ENCODE results near the gene IRF4. TPM values are rescaled to one million over a fixed set of nuclear protein-coding genes. Genes with fewer than 3 reads are reported as not detected.
"Not testable (repeated sequence)": the region's sequence is repeated elsewhere in the genome, so short reads cannot be mapped to it uniquely, and the experiment has no call there.

IRF4 gene
- total RNA-seq, 1 donor from 2014 or later, result not detected

DNA sequence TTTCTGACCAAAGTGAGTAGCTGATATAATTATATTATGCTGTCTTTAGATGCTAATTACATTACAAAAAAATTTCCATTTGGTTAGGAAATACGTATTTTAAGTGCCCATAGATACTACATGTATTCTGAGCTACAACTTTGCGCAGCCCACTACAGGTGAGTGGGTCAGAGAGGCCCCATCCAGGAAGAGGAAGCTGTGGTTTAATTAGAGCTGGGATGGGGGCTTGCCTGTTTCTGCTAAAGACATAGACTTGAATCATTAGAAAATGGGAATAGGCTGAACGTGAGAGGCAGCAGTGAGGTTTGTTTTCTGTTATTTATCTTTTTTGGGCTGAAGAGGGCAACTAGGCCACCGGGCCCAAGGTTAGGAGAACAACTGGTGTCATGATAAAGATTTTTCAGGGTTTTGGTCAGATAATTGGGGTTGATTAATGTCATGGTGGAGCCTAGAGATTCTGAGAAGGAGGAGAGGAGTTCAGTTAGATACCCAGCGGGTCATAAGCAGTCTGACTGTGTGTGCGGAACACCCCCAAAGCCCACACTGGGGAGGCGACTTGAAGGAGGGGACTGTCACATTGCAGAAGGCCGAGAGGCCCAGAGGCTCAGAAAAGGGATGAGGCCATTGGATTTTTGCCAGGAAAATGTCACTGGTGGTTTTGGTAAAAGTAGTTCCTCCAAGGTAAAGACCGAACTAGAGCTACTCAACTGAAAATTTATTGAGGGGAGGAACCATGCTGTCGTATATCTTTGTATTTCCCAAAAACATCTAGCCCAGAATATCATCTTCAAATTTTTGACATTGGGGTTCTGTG is 14.5 kb upstream of the IRF4 start:
- Mint-ChIP-seq H3K9me3 (ENCODE audit: unreplicated experiment) (peaks cover 3% of the 10 kb centered on the region), H3K27me3 (ENCODE audit: unreplicated experiment) (peaks cover 12% of the 10 kb centered on the region), H3K36me3 (ENCODE audit: unreplicated experiment) (no peaks in the 10 kb centered on the region), H3K4me3 (ENCODE audit: unreplicated experiment) (no peak overlapping the region), H3K4me1 (ENCODE audit: unreplicated experiment) (no peaks in the 10 kb centered on the region), H3K27ac (ENCODE audit: unreplicated experiment) (no peak overlapping the region)
- peak; percentile 84 for DNase-seq (ENCODE audit: extremely low spot score, unreplicated experiment)
- TF ChIP-seq, protein P1, sequence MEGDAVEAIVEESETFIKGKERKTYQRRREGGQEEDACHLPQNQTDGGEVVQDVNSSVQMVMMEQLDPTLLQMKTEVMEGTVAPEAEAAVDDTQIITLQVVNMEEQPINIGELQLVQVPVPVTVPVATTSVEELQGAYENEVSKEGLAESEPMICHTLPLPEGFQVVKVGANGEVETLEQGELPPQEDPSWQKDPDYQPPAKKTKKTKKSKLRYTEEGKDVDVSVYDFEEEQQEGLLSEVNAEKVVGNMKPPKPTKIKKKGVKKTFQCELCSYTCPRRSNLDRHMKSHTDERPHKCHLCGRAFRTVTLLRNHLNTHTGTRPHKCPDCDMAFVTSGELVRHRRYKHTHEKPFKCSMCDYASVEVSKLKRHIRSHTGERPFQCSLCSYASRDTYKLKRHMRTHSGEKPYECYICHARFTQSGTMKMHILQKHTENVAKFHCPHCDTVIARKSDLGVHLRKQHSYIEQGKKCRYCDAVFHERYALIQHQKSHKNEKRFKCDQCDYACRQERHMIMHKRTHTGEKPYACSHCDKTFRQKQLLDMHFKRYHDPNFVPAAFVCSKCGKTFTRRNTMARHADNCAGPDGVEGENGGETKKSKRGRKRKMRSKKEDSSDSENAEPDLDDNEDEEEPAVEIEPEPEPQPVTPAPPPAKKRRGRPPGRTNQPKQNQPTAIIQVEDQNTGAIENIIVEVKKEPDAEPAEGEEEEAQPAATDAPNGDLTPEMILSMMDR (IDR thresholded peaks at IDR 0.05), result no peak

- not testable (repeated sequence) for H3K27ac Mint-ChIP-seq (ENCODE audit: unreplicated experiment); H3K36me3 Mint-ChIP-seq (ENCODE audit: unreplicated experiment); DNase-seq (ENCODE audit: extremely low spot score, unreplicated experiment); H3K4me3 Mint-ChIP-seq (ENCODE audit: unreplicated experiment); H3K4me1 Mint-ChIP-seq (ENCODE audit: unreplicated experiment); H3K9me3 Mint-ChIP-seq (ENCODE audit: unreplicated experiment)
- peaks cover 12% of the 10 kb centered on the region for H3K27me3 Mint-ChIP-seq (ENCODE audit: unreplicated experiment)
Measured at GRCh38 chr6:377641-378020, 13.9 kb upstream of the IRF4 start.

DNA sequence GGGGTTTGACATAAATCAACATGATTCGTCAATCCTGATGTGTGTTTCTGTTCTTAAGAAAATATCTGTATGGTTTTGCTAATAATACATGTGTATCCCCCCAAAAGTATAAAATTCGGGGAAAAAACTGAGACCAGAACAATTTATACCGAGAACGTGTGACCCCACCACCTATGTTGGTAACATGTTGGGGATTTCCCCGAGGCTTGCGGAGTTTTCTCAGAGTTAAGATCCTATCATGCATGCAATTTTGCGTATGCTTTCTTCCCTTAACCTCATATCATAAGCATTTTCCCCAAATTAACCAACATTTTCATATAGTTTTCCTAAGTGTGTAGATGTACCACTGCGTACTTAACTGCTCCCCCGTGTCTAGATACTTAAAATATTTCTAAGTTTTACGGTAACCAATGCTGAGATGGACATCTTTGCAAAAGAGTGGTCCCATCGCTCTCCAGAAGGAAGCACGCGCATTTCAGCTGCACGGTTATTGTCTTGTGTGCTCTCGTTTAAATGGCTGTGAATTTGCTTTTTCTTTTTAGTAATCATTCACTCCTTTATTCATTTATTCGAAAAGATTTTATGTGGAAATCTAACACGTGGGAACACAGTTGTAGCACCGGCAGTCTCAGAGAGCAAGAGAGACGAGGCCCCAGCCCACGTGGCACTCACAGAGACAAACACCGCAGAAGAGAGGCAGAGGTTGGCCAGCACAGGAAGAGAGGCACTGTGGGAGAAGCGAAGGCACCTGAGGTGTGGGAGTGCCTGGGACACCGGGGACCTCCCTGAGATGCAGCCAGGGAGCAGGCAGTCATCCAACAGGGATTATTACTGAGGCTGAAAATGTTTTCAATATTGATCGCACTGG is 13.2 kb upstream of the IRF4 start:
- TF ChIP-seq, protein P1 (IDR thresholded peaks at IDR 0.05), result no peak
- H3K27me3 Mint-ChIP-seq (ENCODE audit: unreplicated experiment), result peaks cover 9% of the 10 kb centered on the region
- no peak overlapping the region for H3K27ac Mint-ChIP-seq (ENCODE audit: unreplicated experiment)
- no peaks in the 10 kb centered on the region for H3K4me1 Mint-ChIP-seq (ENCODE audit: unreplicated experiment)
- H3K4me3 Mint-ChIP-seq (ENCODE audit: unreplicated experiment), result no peak overlapping the region
- H3K36me3 Mint-ChIP-seq (ENCODE audit: unreplicated experiment), result no peaks in the 10 kb centered on the region
- peak; percentile 85 for DNase-seq (ENCODE audit: extremely low spot score, unreplicated experiment)
- peaks cover 3% of the 10 kb centered on the region for H3K9me3 Mint-ChIP-seq (ENCODE audit: unreplicated experiment)

DNA sequence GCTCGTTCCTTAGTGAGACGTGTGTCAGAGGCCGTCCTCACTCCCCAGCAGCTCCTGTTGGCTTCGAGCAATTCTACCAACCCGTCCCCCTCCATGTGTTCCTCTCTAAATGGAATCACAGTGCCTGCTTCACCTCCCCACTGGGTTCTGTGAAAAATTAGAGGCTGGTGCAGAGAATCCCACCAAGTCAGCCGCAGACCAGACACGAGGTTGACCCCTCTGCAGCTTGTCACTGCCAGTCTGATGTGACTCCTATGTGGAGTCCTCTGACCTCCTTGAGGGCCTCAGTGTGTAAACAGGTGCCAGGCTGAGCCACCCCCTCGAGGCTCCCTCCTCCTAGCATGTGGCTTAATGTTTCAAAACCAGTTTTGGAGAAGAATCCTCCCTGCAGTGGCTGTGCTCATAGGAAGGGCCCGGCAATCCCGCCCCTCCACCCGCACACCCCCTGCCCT is 12.6 kb upstream of the IRF4 start:
- no peak overlapping the region for H3K4me3 Mint-ChIP-seq (ENCODE audit: unreplicated experiment)
- TF ChIP-seq, protein P1 (IDR thresholded peaks at IDR 0.05), result no peak
- H3K27me3 Mint-ChIP-seq (ENCODE audit: unreplicated experiment), result peaks cover 15% of the 10 kb centered on the region
- peak; percentile 79 for DNase-seq (ENCODE audit: extremely low spot score, unreplicated experiment)
- peaks cover 3% of the 10 kb centered on the region for H3K9me3 Mint-ChIP-seq (ENCODE audit: unreplicated experiment)
- no peaks in the 10 kb centered on the region for H3K36me3 Mint-ChIP-seq (ENCODE audit: unreplicated experiment)
- no peaks in the 10 kb centered on the region for H3K4me1 Mint-ChIP-seq (ENCODE audit: unreplicated experiment)
- no peak overlapping the region for H3K27ac Mint-ChIP-seq (ENCODE audit: unreplicated experiment)

DNA sequence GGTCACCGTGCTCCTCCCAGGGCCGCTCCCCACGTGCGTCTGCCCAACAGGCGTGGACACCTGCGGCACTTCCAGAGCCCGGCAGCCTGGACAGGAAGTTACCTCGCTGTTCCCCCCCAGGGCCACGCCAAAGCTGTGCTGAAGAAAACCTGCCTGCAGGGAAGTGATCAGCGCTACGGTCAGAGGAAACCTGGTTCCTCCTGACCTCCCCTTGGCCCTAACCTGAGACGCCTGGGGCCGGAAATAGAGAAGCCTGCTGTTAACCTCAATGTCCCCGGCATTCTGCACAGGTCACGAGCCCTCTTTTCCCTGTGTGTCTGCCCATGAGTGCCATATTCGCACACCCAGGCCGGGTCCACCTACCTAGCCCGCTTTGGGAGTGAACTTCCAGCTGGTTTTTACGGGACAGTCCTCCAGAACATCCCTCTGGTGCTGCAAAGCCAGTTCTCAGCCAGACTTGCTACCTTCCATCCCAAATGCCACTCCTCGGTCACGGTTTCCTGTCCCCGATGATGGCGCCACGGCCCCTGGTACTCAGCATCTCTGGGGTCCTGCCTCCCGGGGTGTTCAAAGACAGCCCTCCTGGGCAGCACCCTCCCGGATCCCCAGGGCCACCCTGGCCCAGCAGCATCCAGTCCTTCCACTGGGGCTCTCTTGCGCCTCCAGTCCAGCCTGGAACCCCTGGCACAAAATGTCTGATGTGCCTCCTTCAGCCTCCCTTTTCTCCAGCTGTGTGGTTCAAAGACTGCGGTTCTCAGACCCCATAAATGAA is 12.0 kb upstream of the IRF4 start:
- H3K27ac Mint-ChIP-seq (ENCODE audit: unreplicated experiment), result no peak overlapping the region
- H3K27me3 Mint-ChIP-seq (ENCODE audit: unreplicated experiment), result peaks cover 20% of the 10 kb centered on the region
- peaks cover 3% of the 10 kb centered on the region for H3K9me3 Mint-ChIP-seq (ENCODE audit: unreplicated experiment)
- TF ChIP-seq, protein P1 (IDR thresholded peaks at IDR 0.05), result no peak
- peak; percentile 88 for DNase-seq (ENCODE audit: extremely low spot score, unreplicated experiment)
- H3K4me3 Mint-ChIP-seq (ENCODE audit: unreplicated experiment), result no peak overlapping the region
- H3K4me1 Mint-ChIP-seq (ENCODE audit: unreplicated experiment), result no peaks in the 10 kb centered on the region
- no peaks in the 10 kb centered on the region for H3K36me3 Mint-ChIP-seq (ENCODE audit: unreplicated experiment)
